Activated T-helper 17 cell treated with anti-CD3 and anti-CD28 coated beads, Interleukin-2, amount 50 U/mL, for 72 hours (primary cell): ENCODE results near the gene PDXK. TPM values are rescaled to one million over a fixed set of nuclear protein-coding genes. Genes with fewer than 3 reads are reported as not detected.

Source experiments
- ATAC-seq: fragments of 150-1000 bp; cut with Tn5 transposase; replicated peaks from 2 replicates; pipeline ENCODE4 v1.10.0; 2021; ENCODE audit warnings: mild to moderate bottlenecking, moderate library complexity
- H3K27ac Mint-ChIP-seq: one replicate; pipeline ENCODE4 v1.8.0; 2022; ENCODE audit warnings: mixed read lengths
- H3K27me3 Mint-ChIP-seq: one replicate; pipeline ENCODE4 v1.8.0; 2022; ENCODE audit warnings: mixed read lengths
- H3K36me3 Mint-ChIP-seq: one replicate; pipeline ENCODE4 v1.8.0; 2022; ENCODE audit warnings: low read depth, mild to moderate bottlenecking, mixed read lengths
- H3K4me1 Mint-ChIP-seq: one replicate; pipeline ENCODE4 v1.8.0; 2022; ENCODE audit warnings: mixed read lengths
- H3K4me3 Mint-ChIP-seq: one replicate; pipeline ENCODE4 v1.8.0; 2022; ENCODE audit warnings: mild to moderate bottlenecking, mixed read lengths
- H3K9me3 Mint-ChIP-seq: one replicate; pipeline ENCODE4 v1.8.0; 2022; ENCODE audit warnings: mixed read lengths
- total RNA-seq, 2 donors: library from RNA; stranded (reverse); gene quantifications; one replicate each; pipeline ENCODE4 v1.2.3, GENCODE V29; 2022

PDXK gene
- total RNA-seq, 2 donors from 2014 or later = 102 to 115 TPM

DNA sequence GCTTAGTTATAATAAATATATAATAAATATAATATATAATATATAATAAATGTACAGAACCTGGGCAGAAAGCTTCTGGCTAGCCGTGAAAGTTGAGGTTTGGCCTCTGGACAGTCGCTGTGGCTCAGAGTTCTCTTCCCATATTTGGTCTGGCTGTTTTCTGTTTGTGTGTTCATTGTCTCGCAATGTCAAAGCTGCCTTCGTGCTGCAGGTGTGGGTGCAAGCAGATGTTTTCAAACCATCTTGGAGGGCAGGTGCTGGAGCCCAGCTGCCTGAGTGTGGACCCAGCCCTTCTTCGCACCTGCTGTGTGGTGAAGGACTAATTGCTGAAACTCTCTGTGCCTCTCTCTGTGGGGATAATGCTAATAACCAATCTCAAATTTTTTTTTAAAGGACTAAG lies 60.7 kb downstream of the PDXK start:
- H3K27me3 Mint-ChIP-seq = no peaks in the 10 kb centered on the region
- H3K27ac Mint-ChIP-seq = peak overlapping the region; percentile 83
- peaks cover 8% of the 10 kb centered on the region for H3K36me3 Mint-ChIP-seq
- no peak for ATAC-seq
- peaks cover 21% of the 10 kb centered on the region for H3K4me1 Mint-ChIP-seq
- H3K4me3 Mint-ChIP-seq = peak overlapping the region; percentile 90
- no peaks in the 10 kb centered on the region for H3K9me3 Mint-ChIP-seq

DNA sequence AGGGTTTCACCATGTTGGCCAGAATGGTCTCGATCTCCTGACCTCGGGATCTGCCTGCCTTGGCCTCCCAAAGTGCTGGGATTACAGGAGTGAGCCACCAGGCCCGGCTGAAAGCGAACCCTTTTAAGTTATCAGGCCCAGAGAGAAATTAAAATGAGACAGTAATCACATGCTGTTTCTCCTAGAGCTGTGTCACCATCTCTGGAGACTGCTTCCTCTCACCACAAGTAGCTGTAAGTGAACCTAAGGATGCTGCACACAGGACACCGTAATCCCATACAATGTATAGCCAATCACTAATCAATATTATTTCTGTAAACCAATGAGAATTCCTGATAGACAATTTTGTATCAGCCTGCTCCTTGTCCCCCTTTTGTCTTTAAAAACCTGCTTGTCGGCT lies 62.9 kb downstream of the PDXK start:
- peak overlapping the region; percentile 77 for H3K27ac Mint-ChIP-seq
- H3K4me3 Mint-ChIP-seq = peak overlapping the region; percentile 62

DNA sequence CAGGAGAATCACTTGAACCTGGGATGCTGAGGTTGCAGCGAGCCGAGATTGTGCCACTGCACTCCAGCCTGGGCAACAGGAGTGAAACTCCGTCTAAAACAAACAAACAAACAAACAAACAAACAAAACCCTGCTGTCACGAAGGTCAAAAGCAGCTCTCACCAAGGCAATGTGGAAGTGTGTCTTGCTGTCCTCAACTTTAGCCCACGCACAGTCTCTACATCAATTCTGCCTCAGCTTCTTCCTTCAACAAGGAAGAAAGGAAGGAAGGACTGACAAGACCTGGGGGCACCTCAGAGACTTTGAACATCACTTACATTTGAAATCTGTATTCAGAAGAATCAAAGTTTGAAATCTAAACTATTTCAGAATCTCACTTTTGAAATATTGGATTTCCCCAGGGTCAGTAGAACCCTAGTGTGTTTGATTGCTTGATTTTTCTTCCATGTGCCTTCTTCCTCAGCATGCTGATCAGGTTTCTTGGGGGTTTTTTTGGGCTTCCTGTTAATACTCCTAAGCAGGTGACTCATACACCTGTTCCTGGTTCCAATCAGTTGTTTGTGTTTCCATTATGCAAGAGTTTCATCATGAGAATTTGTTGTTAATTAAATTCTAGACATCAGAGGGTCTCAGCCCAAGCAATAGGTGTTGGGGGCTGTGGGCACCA lies 63.6 kb downstream of the PDXK start:
- H3K4me1 Mint-ChIP-seq = peaks cover 21% of the 10 kb centered on the region
- no peaks in the 10 kb centered on the region for H3K9me3 Mint-ChIP-seq
- H3K36me3 Mint-ChIP-seq = no peaks in the 10 kb centered on the region
- peak; percentile 57 for ATAC-seq
- H3K27me3 Mint-ChIP-seq = no peaks in the 10 kb centered on the region
- H3K27ac Mint-ChIP-seq = peak overlapping the region; percentile 77
- H3K4me3 Mint-ChIP-seq = peak overlapping the region; percentile 62

More for the DNA sequence above, 62.9 kb downstream of the PDXK start:
- Mint-ChIP-seq H3K9me3 (no peaks in the 10 kb centered on the region), H3K36me3 (no peaks in the 10 kb centered on the region), H3K4me1 (peaks cover 21% of the 10 kb centered on the region), H3K27me3 (no peaks in the 10 kb centered on the region)
- no peak for ATAC-seq

DNA sequence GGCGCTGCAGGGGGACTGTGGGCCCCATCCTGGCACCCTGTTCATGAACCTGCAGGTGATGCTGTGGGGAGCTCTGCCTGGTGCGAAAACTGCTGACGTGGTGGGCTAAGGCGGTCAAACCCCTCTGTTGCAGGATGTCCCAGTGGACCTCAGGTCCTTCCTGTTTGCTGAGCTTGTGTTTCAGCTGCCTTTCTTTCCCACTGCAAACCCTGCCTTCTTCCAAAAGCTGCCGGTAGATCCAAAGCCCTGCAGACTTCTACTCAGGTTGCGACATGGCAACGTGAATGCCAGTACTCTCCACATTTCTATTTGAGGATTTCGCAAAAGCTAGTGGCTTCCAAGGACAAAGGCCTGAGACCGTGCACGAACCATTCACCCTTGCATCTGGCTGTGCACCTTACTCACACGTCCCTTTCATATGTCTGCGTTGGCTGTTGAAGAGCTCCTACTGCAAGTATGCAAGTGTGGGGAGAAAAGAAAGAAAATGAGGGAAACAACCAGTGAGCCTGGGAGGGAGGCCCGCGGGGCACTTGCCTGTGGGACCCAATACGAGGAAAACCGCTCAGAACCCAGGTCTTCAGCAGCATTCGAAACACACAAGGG lies 64.3 kb downstream of the PDXK start:
- peak overlapping the region; percentile 62 for H3K4me3 Mint-ChIP-seq
- H3K27me3 Mint-ChIP-seq = no peaks in the 10 kb centered on the region
- no peaks in the 10 kb centered on the region for H3K9me3 Mint-ChIP-seq
- H3K36me3 Mint-ChIP-seq = no peaks in the 10 kb centered on the region
- peak overlapping the region; percentile 77 for H3K27ac Mint-ChIP-seq
- ATAC-seq = no peak
- H3K4me1 Mint-ChIP-seq = peaks cover 20% of the 10 kb centered on the region

DNA sequence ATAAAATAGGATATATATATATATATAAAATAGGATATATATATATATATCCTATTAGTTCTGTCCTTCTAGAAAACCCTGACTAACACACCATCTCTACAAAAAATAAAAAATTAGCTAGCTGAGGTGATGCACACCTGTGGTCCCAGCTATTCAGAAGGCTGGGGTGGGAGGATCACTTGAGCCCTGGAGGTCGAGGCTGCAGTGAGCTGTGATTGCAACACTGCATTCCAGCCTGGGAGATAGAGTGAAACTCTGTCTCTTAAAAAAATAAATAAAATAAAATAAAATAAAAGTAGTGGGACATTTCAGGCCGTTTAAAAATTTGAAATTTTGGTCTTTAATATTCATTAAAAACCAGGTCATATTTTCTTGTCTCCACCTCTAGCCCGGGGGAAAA lies 66.2 kb downstream of the PDXK start:
- no peaks in the 10 kb centered on the region for H3K27me3 Mint-ChIP-seq
- H3K9me3 Mint-ChIP-seq = no peaks in the 10 kb centered on the region
- peaks cover 5% of the 10 kb centered on the region for H3K36me3 Mint-ChIP-seq
- no peak overlapping the region for H3K4me3 Mint-ChIP-seq
- ATAC-seq = no peak
- H3K27ac Mint-ChIP-seq = no peak overlapping the region
- H3K4me1 Mint-ChIP-seq = peaks cover 10% of the 10 kb centered on the region

DNA sequence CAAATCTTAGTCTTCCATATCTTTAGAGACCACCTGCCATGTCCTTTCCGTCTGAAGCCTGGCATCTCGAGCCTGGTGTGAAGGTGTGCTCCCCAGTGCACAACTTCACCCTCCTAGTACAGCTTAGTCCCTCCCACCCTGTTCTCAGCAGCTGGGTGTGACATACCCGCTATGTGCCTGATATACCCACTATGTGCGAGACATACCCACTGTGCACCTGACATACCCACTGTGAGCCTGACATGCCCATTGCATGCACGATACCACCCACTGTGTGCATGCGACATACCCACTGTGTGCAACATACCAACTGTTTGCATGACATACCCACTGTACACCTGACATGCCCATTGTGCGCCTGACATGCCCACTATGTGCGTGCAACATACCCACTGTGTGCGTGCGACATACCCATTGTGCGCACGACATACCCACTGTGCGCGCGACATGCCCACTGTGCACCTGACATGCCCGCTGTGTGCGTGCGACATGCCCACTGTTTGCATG lies 67.4 kb downstream of the PDXK start:
- H3K9me3 Mint-ChIP-seq = no peaks in the 10 kb centered on the region
- H3K27ac Mint-ChIP-seq = no peak overlapping the region
- no peak overlapping the region for H3K4me3 Mint-ChIP-seq
- ATAC-seq = no peak
- H3K27me3 Mint-ChIP-seq = no peaks in the 10 kb centered on the region
- peaks cover 17% of the 10 kb centered on the region for H3K36me3 Mint-ChIP-seq
- peaks cover 14% of the 10 kb centered on the region for H3K4me1 Mint-ChIP-seq

DNA sequence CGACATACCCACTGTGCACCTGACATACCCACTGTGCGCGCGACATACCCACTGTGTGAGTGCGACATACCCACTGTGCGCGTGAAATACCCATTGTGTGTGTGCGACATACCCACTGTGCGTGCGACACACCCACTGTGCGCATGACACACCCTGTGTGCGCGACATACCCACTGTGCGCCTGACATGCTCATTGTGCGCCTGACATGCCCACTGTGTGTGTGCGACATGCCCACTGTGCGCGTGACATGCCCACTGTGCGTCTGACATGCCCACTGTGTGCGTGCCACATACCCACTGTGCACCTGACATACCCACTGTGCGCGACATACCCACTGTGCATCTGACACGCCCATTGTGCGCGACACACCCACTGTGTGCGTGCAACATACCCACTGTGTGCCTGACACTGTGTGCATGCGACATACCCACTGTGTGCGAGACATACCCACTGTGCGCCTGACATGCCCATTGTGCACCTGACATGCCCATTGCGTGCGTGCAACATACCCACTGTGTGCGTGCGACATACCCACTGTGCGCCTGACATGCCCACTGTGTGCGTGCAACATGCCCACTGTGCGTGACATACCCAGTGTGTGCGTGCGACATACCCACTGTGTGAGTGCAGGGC lies 68.0 kb downstream of the PDXK start:
- Mint-ChIP-seq H3K36me3 (peaks cover 23% of the 10 kb centered on the region), H3K27ac (no peak overlapping the region), H3K9me3 (no peaks in the 10 kb centered on the region), H3K4me3 (no peak overlapping the region), H3K4me1 (peaks cover 16% of the 10 kb centered on the region), H3K27me3 (no peaks in the 10 kb centered on the region)
- no peak for ATAC-seq

DNA sequence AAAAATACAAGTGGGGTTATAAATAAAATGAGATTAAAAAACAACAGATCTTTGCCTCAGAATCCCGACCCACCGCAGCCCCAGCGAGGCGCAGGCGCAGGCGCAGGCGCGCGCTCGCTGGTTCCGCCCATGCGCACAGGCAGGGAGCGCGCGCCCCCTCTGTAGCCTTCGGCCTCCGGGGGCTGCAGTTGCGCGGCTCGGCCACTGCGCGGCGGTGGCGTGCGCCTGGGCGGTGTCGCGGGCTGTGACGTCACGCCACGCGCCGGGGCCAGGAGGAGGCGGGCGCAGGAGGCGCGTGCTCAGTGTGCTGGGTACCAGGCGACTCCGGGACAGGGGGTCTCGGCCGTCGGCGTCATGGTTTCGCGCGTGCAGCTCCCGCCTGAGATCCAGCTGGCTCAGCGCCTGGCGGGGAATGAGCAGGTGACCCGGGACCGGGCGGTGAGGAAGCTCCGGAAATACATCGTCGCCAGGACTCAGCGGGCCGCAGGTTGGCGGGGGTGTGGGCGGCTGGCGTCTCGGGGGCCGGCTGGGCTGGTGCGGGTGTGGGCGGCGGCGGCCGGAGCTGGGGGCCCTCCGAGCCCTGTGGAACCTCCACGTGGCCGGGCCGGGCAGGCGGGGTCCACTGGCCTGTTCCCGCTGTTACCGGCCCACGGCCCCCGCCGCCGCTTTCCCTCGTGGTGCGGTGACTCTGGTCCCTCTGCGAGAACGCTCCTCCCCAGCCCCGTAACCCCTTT lies 70.5 kb downstream of the PDXK start, which contains the start of gene RRP1:
Gene RRP1, plus strand, starts transcription at position 302 of the 734 bp plus-strand sequence. Its CDS starts 53 bp downstream, at position 355.
- H3K27me3 Mint-ChIP-seq = no peaks in the 10 kb centered on the region
- peaks cover 48% of the 10 kb centered on the region for H3K36me3 Mint-ChIP-seq
- ATAC-seq = peak; percentile 92
- peaks cover 11% of the 10 kb centered on the region for H3K4me1 Mint-ChIP-seq
- H3K9me3 Mint-ChIP-seq = no peaks in the 10 kb centered on the region
- peak within 1 kb of the TSS; percentile 93 for H3K27ac Mint-ChIP-seq
- H3K4me3 Mint-ChIP-seq = peak within 1 kb of the TSS; percentile 98

DNA sequence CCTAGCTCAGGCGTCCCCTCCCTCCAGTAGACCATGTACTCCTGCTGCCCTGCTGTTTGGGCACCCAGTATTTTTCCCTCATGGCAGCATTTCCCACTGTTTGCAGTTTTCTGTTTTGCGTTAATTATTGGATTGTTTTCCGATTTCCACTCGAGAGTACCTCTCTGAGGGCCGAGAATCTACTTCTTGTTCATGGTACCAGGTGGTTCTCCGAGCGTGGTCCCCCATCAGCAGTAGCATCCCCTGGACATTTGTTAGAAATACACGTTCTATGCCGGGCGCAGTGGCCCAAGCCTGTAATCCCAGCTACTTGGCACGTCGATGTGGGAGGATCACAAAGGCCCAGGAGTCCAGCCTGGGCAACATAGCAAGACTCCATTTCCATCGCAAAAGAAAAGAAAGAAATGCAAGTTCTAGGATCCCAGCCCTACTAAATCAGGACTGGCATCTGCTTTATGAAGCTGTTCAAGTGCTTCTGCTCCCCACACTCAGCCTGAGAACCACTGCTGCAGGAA lies 71.1 kb downstream of the PDXK start:
- H3K4me1 Mint-ChIP-seq = peaks cover 12% of the 10 kb centered on the region
- H3K36me3 Mint-ChIP-seq = peaks cover 54% of the 10 kb centered on the region
- H3K4me3 Mint-ChIP-seq = peak overlapping the region; percentile 98
- H3K9me3 Mint-ChIP-seq = no peaks in the 10 kb centered on the region
- ATAC-seq = no peak
- no peaks in the 10 kb centered on the region for H3K27me3 Mint-ChIP-seq
- H3K27ac Mint-ChIP-seq = peak overlapping the region; percentile 93

DNA sequence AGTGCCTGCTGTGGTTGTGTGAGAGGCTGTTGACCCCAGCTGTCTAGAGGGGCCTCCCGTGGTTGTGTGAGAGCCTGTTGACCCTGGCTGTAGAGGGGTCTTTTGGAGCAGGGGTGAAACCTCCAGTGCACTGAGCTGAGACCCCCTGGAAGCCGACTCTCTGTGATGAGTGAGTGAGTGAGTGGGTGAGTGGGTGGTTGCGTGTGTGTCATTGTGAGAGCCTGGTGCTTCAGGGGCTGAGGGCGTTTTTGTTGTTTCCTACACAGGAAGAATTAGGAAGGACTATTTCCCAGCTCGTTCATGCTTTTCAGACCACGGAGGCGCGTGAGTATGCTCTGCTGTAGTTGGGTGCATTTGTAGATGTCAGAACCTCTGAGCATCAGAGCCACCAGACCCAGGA lies 73.5 kb downstream of the PDXK start:
- H3K4me3 Mint-ChIP-seq = peak overlapping the region; percentile 98
- peak overlapping the region; percentile 67 for H3K27ac Mint-ChIP-seq
- no peaks in the 10 kb centered on the region for H3K9me3 Mint-ChIP-seq
- no peak for ATAC-seq
- peaks cover 16% of the 10 kb centered on the region for H3K4me1 Mint-ChIP-seq
- H3K36me3 Mint-ChIP-seq = peaks cover 78% of the 10 kb centered on the region
- no peaks in the 10 kb centered on the region for H3K27me3 Mint-ChIP-seq

DNA sequence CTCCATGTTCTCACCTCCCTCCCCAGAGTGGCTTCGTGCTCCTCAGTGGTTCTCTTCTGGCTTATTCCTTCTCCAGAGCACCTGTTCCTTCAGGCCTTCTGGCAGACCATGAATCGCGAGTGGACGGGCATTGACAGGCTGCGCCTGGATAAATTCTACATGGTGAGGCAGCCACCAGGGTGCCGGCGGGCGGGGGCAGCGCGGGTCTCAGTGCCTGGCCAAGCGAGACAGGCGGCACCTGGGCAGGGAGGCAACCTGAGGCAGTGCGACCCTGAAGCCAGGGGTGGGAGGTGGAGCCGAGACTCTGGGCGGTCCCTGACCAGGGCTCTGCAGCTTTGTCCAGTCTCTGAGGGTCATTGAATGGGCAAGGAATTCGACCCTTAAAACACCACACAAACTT lies 74.3 kb downstream of the PDXK start:
- ATAC-seq = no peak
- H3K4me3 Mint-ChIP-seq = no peak overlapping the region
- peaks cover 86% of the 10 kb centered on the region for H3K36me3 Mint-ChIP-seq
- H3K27me3 Mint-ChIP-seq = no peaks in the 10 kb centered on the region
- no peaks in the 10 kb centered on the region for H3K9me3 Mint-ChIP-seq
- peaks cover 16% of the 10 kb centered on the region for H3K4me1 Mint-ChIP-seq
- H3K27ac Mint-ChIP-seq = peak overlapping the region; percentile 67

DNA sequence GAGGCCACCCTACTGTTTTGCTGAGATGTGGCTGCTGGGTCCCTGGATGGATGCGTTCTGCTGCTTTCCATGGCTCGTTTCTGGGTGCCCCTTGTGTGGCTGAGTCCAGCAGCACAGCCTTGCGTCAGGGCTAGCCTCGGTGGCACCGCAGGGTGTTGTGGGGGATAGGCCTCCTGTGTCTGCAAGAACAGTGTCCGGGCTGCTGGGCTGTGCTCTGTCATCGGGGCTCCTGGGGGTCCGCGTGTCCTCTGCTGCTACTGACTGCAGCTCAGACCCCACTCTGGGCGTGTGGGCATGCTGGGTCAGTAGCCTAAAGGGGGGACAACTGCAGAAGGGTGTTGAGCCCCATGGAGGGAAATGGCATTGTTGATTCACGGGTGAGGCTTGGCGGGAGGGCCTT lies 75.4 kb downstream of the PDXK start:
- peaks cover 16% of the 10 kb centered on the region for H3K4me1 Mint-ChIP-seq
- H3K27me3 Mint-ChIP-seq = no peaks in the 10 kb centered on the region
- H3K4me3 Mint-ChIP-seq = no peak overlapping the region
- no peaks in the 10 kb centered on the region for H3K9me3 Mint-ChIP-seq
- peaks cover 97% of the 10 kb centered on the region for H3K36me3 Mint-ChIP-seq
- no peak overlapping the region for H3K27ac Mint-ChIP-seq
- no peak for ATAC-seq

DNA sequence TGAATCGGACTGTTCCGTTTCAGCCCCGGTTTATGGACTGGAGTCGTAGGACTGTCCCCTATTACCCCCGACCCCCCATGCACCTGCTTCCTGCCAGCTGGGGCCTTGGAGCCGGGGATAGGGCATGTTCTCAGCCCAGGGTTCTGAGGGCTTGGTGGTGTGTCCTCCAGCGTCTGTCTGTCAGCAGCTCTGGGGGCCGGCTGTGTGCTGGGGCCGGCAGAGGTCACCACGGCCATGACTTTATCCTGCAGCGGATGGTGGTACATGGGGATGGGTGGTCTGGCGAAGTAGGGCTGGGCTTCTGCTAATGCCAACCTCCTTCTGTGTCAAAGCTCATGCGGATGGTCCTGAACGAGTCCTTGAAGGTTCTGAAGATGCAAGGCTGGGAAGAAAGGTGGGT lies 75.9 kb downstream of the PDXK start:
- H3K9me3 Mint-ChIP-seq = no peaks in the 10 kb centered on the region
- no peak overlapping the region for H3K4me3 Mint-ChIP-seq
- no peak for ATAC-seq
- no peaks in the 10 kb centered on the region for H3K27me3 Mint-ChIP-seq
- H3K4me1 Mint-ChIP-seq = peaks cover 16% of the 10 kb centered on the region
- H3K27ac Mint-ChIP-seq = no peak overlapping the region
- H3K36me3 Mint-ChIP-seq = peaks cover 100% of the 10 kb centered on the region

DNA sequence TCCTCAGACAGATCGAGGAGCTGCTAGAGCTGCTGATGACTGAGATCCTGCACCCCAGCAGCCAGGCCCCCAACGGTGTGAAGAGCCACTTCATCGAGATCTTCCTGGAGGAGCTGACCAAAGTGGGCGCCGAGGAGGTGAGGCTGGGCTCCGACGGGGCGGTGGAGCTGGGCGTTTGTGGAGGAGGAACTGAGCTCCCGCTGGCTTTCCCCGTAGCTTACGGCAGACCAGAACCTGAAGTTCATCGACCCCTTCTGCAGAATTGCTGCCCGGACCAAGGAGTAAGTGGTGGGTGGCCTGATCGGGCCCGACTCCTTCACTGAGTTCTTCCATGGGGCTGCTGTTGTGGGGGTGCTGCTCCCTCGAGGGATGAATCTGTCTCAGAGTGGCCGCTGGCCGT lies 78.5 kb downstream of the PDXK start:
- peaks cover 100% of the 10 kb centered on the region for H3K36me3 Mint-ChIP-seq
- no peaks in the 10 kb centered on the region for H3K27me3 Mint-ChIP-seq
- H3K4me3 Mint-ChIP-seq = no peak overlapping the region
- no peak for ATAC-seq
- H3K9me3 Mint-ChIP-seq = no peaks in the 10 kb centered on the region
- no peak overlapping the region for H3K27ac Mint-ChIP-seq
- H3K4me1 Mint-ChIP-seq = peaks cover 6% of the 10 kb centered on the region
